ENCODE results near the gene SERINC3. TPM values are rescaled to one million over a fixed set of nuclear protein-coding genes. Genes with fewer than 3 reads are reported as not detected.

The SERINC3 gene
- total RNA-seq, 1 experiment from 2014 or later: 41.3 TPM

DNA sequence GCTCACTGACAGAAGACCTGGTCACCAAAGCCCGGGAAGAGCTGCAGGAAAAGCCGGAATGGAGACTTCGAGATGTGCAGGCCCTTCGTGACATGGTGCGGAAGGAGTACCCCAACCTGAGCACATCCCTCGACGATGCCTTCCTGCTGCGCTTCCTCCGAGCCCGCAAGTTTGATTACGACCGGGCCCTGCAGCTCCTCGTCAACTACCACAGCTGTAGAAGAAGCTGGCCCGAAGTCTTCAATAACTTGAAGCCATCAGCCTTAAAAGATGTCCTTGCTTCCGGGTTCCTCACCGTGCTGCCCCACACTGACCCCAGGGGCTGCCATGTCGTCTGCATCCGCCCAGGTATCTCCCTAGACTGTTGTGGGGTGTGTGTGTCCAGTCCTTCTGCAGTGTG is 41.8 kb downstream of the SERINC3 start (continued):
- TF ChIP-seq, protein P1, sequence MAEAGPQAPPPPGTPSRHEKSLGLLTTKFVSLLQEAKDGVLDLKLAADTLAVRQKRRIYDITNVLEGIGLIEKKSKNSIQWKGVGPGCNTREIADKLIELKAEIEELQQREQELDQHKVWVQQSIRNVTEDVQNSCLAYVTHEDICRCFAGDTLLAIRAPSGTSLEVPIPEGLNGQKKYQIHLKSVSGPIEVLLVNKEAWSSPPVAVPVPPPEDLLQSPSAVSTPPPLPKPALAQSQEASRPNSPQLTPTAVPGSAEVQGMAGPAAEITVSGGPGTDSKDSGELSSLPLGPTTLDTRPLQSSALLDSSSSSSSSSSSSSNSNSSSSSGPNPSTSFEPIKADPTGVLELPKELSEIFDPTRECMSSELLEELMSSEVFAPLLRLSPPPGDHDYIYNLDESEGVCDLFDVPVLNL (CRISPR knock-in tag; IDR thresholded peaks at IDR 0.05; ENCODE audit: borderline replicate concordance, low read depth): no peak
- TF ChIP-seq, protein P2, sequence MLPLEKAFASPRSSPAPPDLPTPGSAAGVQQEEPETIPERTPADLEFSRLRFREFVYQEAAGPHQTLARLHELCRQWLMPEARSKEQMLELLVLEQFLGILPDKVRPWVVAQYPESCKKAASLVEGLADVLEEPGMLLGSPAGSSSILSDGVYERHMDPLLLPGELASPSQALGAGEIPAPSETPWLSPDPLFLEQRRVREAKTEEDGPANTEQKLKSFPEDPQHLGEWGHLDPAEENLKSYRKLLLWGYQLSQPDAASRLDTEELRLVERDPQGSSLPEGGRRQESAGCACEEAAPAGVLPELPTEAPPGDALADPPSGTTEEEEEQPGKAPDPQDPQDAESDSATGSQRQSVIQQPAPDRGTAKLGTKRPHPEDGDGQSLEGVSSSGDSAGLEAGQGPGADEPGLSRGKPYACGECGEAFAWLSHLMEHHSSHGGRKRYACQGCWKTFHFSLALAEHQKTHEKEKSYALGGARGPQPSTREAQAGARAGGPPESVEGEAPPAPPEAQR (CRISPR knock-in tag; IDR thresholded peaks at IDR 0.05): no peak
- TF ChIP-seq GTF2I (CRISPR knock-in tag; conservative IDR thresholded peaks at IDR 0.05) (no peak), IRF2 (CRISPR knock-in tag; IDR thresholded peaks at IDR 0.05; ENCODE audit: borderline replicate concordance, low read depth) (no peak), ELF4 (CRISPR knock-in tag; IDR thresholded peaks at IDR 0.05; ENCODE audit: low read depth) (no peak), ZNF121 (CRISPR knock-in tag; IDR thresholded peaks at IDR 0.05) (no peak)
- TF ChIP-seq, protein P3, sequence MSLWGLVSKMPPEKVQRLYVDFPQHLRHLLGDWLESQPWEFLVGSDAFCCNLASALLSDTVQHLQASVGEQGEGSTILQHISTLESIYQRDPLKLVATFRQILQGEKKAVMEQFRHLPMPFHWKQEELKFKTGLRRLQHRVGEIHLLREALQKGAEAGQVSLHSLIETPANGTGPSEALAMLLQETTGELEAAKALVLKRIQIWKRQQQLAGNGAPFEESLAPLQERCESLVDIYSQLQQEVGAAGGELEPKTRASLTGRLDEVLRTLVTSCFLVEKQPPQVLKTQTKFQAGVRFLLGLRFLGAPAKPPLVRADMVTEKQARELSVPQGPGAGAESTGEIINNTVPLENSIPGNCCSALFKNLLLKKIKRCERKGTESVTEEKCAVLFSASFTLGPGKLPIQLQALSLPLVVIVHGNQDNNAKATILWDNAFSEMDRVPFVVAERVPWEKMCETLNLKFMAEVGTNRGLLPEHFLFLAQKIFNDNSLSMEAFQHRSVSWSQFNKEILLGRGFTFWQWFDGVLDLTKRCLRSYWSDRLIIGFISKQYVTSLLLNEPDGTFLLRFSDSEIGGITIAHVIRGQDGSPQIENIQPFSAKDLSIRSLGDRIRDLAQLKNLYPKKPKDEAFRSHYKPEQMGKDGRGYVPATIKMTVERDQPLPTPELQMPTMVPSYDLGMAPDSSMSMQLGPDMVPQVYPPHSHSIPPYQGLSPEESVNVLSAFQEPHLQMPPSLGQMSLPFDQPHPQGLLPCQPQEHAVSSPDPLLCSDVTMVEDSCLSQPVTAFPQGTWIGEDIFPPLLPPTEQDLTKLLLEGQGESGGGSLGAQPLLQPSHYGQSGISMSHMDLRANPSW (CRISPR knock-in tag; conservative IDR thresholded peaks at IDR 0.05; ENCODE audit: low read depth): no peak
- TF ChIP-seq, protein P4, sequence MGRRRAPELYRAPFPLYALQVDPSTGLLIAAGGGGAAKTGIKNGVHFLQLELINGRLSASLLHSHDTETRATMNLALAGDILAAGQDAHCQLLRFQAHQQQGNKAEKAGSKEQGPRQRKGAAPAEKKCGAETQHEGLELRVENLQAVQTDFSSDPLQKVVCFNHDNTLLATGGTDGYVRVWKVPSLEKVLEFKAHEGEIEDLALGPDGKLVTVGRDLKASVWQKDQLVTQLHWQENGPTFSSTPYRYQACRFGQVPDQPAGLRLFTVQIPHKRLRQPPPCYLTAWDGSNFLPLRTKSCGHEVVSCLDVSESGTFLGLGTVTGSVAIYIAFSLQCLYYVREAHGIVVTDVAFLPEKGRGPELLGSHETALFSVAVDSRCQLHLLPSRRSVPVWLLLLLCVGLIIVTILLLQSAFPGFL (CRISPR knock-in tag; IDR thresholded peaks at IDR 0.05; ENCODE audit: borderline replicate concordance): no peak
- TF ChIP-seq, protein P5, sequence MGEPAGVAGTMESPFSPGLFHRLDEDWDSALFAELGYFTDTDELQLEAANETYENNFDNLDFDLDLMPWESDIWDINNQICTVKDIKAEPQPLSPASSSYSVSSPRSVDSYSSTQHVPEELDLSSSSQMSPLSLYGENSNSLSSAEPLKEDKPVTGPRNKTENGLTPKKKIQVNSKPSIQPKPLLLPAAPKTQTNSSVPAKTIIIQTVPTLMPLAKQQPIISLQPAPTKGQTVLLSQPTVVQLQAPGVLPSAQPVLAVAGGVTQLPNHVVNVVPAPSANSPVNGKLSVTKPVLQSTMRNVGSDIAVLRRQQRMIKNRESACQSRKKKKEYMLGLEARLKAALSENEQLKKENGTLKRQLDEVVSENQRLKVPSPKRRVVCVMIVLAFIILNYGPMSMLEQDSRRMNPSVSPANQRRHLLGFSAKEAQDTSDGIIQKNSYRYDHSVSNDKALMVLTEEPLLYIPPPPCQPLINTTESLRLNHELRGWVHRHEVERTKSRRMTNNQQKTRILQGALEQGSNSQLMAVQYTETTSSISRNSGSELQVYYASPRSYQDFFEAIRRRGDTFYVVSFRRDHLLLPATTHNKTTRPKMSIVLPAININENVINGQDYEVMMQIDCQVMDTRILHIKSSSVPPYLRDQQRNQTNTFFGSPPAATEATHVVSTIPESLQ (CRISPR knock-in tag; IDR thresholded peaks at IDR 0.05): no peak
- TF ChIP-seq, protein P6, sequence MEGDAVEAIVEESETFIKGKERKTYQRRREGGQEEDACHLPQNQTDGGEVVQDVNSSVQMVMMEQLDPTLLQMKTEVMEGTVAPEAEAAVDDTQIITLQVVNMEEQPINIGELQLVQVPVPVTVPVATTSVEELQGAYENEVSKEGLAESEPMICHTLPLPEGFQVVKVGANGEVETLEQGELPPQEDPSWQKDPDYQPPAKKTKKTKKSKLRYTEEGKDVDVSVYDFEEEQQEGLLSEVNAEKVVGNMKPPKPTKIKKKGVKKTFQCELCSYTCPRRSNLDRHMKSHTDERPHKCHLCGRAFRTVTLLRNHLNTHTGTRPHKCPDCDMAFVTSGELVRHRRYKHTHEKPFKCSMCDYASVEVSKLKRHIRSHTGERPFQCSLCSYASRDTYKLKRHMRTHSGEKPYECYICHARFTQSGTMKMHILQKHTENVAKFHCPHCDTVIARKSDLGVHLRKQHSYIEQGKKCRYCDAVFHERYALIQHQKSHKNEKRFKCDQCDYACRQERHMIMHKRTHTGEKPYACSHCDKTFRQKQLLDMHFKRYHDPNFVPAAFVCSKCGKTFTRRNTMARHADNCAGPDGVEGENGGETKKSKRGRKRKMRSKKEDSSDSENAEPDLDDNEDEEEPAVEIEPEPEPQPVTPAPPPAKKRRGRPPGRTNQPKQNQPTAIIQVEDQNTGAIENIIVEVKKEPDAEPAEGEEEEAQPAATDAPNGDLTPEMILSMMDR (IDR thresholded peaks at IDR 0.05): no peak

DNA sequence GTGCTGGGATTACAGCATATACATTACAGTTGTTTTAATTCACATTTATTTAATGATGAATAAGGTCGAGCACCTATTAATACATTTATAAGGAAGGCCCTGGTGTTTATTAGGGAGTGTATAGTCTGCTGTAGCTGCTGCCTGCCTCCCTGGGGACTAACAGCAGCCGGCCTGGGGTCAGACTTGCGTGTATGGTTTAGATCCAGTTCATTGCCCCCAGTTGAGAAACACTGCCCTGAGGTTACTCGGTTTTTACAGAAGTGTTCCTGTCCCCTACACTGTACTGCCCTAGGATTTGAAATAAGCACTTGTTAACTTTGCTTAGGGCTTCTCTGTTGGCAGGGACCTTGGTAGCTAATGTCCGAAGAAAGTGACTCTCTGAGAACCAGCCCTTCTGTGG is 42.2 kb downstream of the SERINC3 start:
- Mint-ChIP-seq H3K4me1 (peaks cover 14% of the 10 kb centered on the region), H3K4me3 (no peak overlapping the region), H3K27ac (no peak overlapping the region), H3K9me3 (no peaks in the 10 kb centered on the region), H3K27me3 (ENCODE audit: low read depth) (peaks cover 2% of the 10 kb centered on the region), H3K36me3 (peaks cover 10% of the 10 kb centered on the region; the same call in 1 of the 2 replicates)
- ATAC-seq (no peak), DNase-seq (ENCODE audit: low spot score) (no peak)
- CTCF ChIA-PET: no interaction called here
- POLR2A ChIA-PET: no interaction called here
- TF ChIP-seq ETV6 (CRISPR knock-in tag; IDR thresholded peaks at IDR 0.05) (no peak), NR3C1 (CRISPR knock-in tag; conservative IDR thresholded peaks at IDR 0.05; ENCODE audit: low read depth) (no peak)
- TF ChIP-seq, protein P1 (CRISPR knock-in tag; IDR thresholded peaks at IDR 0.05; ENCODE audit: borderline replicate concordance, low read depth): no peak
- TF ChIP-seq, protein P7, sequence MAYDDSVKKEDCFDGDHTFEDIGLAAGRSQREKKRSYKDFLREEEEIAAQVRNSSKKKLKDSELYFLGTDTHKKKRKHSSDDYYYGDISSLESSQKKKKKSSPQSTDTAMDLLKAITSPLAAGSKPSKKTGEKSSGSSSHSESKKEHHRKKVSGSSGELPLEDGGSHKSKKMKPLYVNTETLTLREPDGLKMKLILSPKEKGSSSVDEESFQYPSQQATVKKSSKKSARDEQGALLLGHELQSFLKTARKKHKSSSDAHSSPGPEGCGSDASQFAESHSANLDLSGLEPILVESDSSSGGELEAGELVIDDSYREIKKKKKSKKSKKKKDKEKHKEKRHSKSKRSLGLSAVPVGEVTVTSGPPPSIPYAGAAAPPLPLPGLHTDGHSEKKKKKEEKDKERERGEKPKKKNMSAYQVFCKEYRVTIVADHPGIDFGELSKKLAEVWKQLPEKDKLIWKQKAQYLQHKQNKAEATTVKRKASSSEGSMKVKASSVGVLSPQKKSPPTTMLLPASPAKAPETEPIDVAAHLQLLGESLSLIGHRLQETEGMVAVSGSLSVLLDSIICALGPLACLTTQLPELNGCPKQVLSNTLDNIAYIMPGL (CRISPR knock-in tag; IDR thresholded peaks at IDR 0.05): no peak
- TF ChIP-seq, protein P8, sequence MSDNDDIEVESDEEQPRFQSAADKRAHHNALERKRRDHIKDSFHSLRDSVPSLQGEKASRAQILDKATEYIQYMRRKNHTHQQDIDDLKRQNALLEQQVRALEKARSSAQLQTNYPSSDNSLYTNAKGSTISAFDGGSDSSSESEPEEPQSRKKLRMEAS (CRISPR knock-in tag; IDR thresholded peaks at IDR 0.05): no peak

All from WTC11 (cell line).